Neutrophil (primary cell): Measurements from ENCODE around the gene NTN1.

Source experiments
- H3K27ac ChIP-seq: fragments of 200-600 bp; sonication (generic); 2 replicates; pipeline ENCODE4 v1.5.1; 2016; ENCODE audit warnings: mild to moderate bottlenecking, moderate library complexity
- H3K27me3 ChIP-seq: fragments of 200-600 bp; sonication (generic); 2 replicates; pipeline ENCODE4 v1.6.0; 2016; ENCODE audit warnings: mild to moderate bottlenecking
- H3K36me3 ChIP-seq: fragments of 200-600 bp; sonication (generic); 2 replicates; pipeline ENCODE4 v1.5.1; 2017
- H3K4me1 ChIP-seq, 2 experiments: fragments of 200-600 bp in 1 of 2; sonication (generic) in 1 of 2; 1 replicate in 1 of 2; 2 replicates in 1 of 2; pipeline versions ENCODE4 v1.5.1 to v1.6.1; 2013 to 2016; ENCODE audit warnings: low read depth in 1 of 2, low read length in 1 of 2, mild to moderate bottlenecking in 1 of 2, moderate library complexity in 1 of 2; ENCODE audit not compliant: control insufficient read depth in 1 of 2, insufficient read depth in 1 of 2
- H3K4me3 ChIP-seq, 2 experiments: fragments of 200-600 bp in 1 of 2; sonication (generic) in 1 of 2; 1 replicate in 1 of 2; 2 replicates in 1 of 2; pipeline ENCODE4 v1.5.1; 2013 to 2016; ENCODE audit warnings: low read depth in 1 of 2, low read length in 1 of 2, mild to moderate bottlenecking in 1 of 2, moderate library complexity in 1 of 2
- H3K9me3 ChIP-seq: fragments of 200-600 bp; sonication (generic); 2 replicates; pipeline ENCODE4 v1.5.1; 2016
- CTCF ChIP-seq: fragments of 200-600 bp; sonication (generic); IDR thresholded peaks from 2 replicates; pipeline ENCODE4 v1.5.1; 2016; ENCODE audit warnings: antibody characterized with exemption

Gene NTN1

GRCh38 chr17:9230861-9231260 is 209.6 kb downstream of the NTN1 start:
- H3K27ac ChIP-seq, result no peak overlapping the region
- H3K27me3 ChIP-seq, result peaks cover 42% of the 10 kb centered on the region
- H3K4me1 ChIP-seq, result no peaks in the 10 kb centered on the region
- H3K4me3 ChIP-seq, result no peak overlapping the region
- H3K9me3 ChIP-seq, result no peaks in the 10 kb centered on the region
- no peak for TF ChIP-seq CTCF
- no peaks in the 10 kb centered on the region for H3K36me3 ChIP-seq

- Histone ChIP-seq H3K36me3 (no peaks in the 10 kb centered on the region), H3K27me3 (peaks cover 44% of the 10 kb centered on the region), H3K4me3 (no peak overlapping the region), H3K27ac (no peak overlapping the region), H3K9me3 (no peaks in the 10 kb centered on the region), H3K4me1 (no peaks in the 10 kb centered on the region)
- no peak for TF ChIP-seq CTCF
These were observed 210.3 kb downstream of the NTN1 start for GRCh38 chr17:9231449-9232154.

GRCh38 chr17:9232155-9232475 is 210.8 kb downstream of the NTN1 start:
- Histone ChIP-seq H3K4me1 (no peaks in the 10 kb centered on the region), H3K36me3 (no peaks in the 10 kb centered on the region), H3K4me3 (no peak overlapping the region), H3K27ac (no peak overlapping the region), H3K9me3 (no peaks in the 10 kb centered on the region), H3K27me3 (peaks cover 46% of the 10 kb centered on the region)
- no peak for TF ChIP-seq CTCF

GRCh38 chr17:9232591-9233270 is 211.4 kb downstream of the NTN1 start:
- H3K9me3 ChIP-seq, result no peaks in the 10 kb centered on the region
- H3K36me3 ChIP-seq, result no peaks in the 10 kb centered on the region
- no peak for TF ChIP-seq CTCF
- H3K4me1 ChIP-seq, result no peaks in the 10 kb centered on the region
- H3K27me3 ChIP-seq, result peaks cover 46% of the 10 kb centered on the region
- H3K4me3 ChIP-seq, result no peak overlapping the region
- H3K27ac ChIP-seq, result no peak overlapping the region

- no peaks in the 10 kb centered on the region for H3K9me3 ChIP-seq
- H3K4me1 ChIP-seq, result no peaks in the 10 kb centered on the region
- H3K27ac ChIP-seq, result no peak overlapping the region
- H3K4me3 ChIP-seq, result no peak overlapping the region
- H3K36me3 ChIP-seq, result no peaks in the 10 kb centered on the region
- peaks cover 50% of the 10 kb centered on the region for H3K27me3 ChIP-seq
- no peak for TF ChIP-seq CTCF
These were observed 211.9 kb downstream of the NTN1 start for GRCh38 chr17:9233271-9233599.
